Kidney (tissue), 14 donors: Measurements from ENCODE around the gene P4HA3. TPM values are rescaled to one million over a fixed set of nuclear protein-coding genes. Genes with fewer than 3 reads are reported as not detected.

ENCODE experiments used
- DNase-seq, 5 donors: peaks; one replicate each; pipeline ENCODE4 v3.0.0-alpha.2; 2013 to 2020
- FAIRE-seq: peaks from 2 replicates; lab custom pipeline; 2012; peaks lifted over from hg19 to GRCh38; lab: Jason Lieb, UNC
- H3K27ac ChIP-seq, 2 donors: one replicate each; pipeline ENCODE4 v1.7.0; 2013; ENCODE audit warnings: low read depth in 2 of 2, low read length in 2 of 2, inconsistent platforms in 1 of 2
- H3K27me3 ChIP-seq: one replicate; pipeline ENCODE4 v1.7.1; 2013; ENCODE audit warnings: low read length, inconsistent platforms; ENCODE audit not compliant: control insufficient read depth, insufficient read depth
- H3K36me3 ChIP-seq, 3 donors: one replicate each; pipeline versions ENCODE4 v1.7.0 to v1.7.1; 2013; ENCODE audit warnings: low read length in 3 of 3, control low read depth in 1 of 3, inconsistent platforms in 1 of 3; ENCODE audit not compliant: insufficient read depth in 3 of 3, control insufficient read depth in 2 of 3
- H3K4me1 ChIP-seq, 3 donors: one replicate each; pipeline versions ENCODE4 v1.7.0 to v1.7.1; 2013; ENCODE audit warnings: low read length in 3 of 3, inconsistent platforms in 1 of 3, low read depth in 1 of 3; ENCODE audit not compliant: control insufficient read depth in 2 of 3, insufficient read depth in 2 of 3
- H3K4me3 ChIP-seq, 3 donors: one replicate each; pipeline versions ENCODE4 v1.7.0 to v1.8.1; 2013; ENCODE audit warnings: low read length in 3 of 3, control low read depth in 1 of 3, inconsistent platforms in 1 of 3
- H3K9ac ChIP-seq, 3 donors: one replicate each; pipeline versions ENCODE4 v1.7.0 to v1.7.1; 2013; ENCODE audit warnings: low read length in 3 of 3, control low read depth in 1 of 3, inconsistent platforms in 1 of 3
- H3K9me3 ChIP-seq, 3 donors: one replicate each; pipeline versions ENCODE4 v1.7.0 to v1.7.1; 2013; ENCODE audit warnings: low read length in 3 of 3, control low read depth in 1 of 3, inconsistent platforms in 1 of 3; ENCODE audit not compliant: control insufficient read depth in 2 of 3, insufficient read depth in 1 of 3
- CTCF ChIP-seq: IDR thresholded peaks from 3 replicates; pipeline ENCODE4 v1.5.1; 2012; ENCODE audit warnings: mild to moderate bottlenecking, moderate library complexity, borderline replicate concordance; ENCODE audit not compliant: insufficient read depth; ENCODE audit errors: extremely low read depth
- intact Hi-C: fragments of 100-400 bp; cut with DNase I; formaldehyde crosslinking; loops from one replicate; pipeline ENCODE4 v1.11.1; 2022
- polyA plus RNA-seq: library from polyadenylated mRNA; stranded (reverse); fragments of 350-450 nt; fragmentation: Illumina TruSeq; extraction: RNeasy Lipid Tissue Mini Kit (QIAGEN cat#74804); gene quantifications from one replicate; pipeline ENCODE4 v1.2.3, GENCODE V29; 2014; ENCODE audit warnings: low read depth, low replicate concordance; ENCODE audit not compliant: insufficient read depth
- total RNA-seq: library from RNA; stranded (reverse); fragmentation: NEBNext Ultra II Directional; extraction: Animal tissue kit (Norgen Biotek cat#: 25700); gene quantifications from one replicate; pipeline ENCODE4 v1.2.1, GENCODE V29; 2021
- donor health status: control.
- donor health status: control.
- donor health status: control.
- donor health status: control.
- donor health status: control.
- donor health status: DM: yes; HTN: yes; CAD: no.
- donor health status: Normal renal cell carcinoma (clear cell type).

The P4HA3 gene
- total and polyA plus RNA-seq, 2 donors from 2014 or later = 0.39 to 1.2 TPM

- FAIRE-seq (no peak), DNase-seq (peak in 2 of 5 donors; percentile 44 to 88)
- intact Hi-C loops = loop anchor here (10.0 kb wide), 1 partner anchor 61 kb away; no protein-coding TSS in a partner anchor
Measured at GRCh38 chr11:74325649-74326645, 14.5 kb upstream of the P4HA3 start.

GRCh38 chr11:74322667-74323066, 11.2 kb upstream of the P4HA3 start:
- Histone ChIP-seq H3K4me3 (no peak overlapping the region), H3K27ac (no peak overlapping the region), H3K36me3 (no peaks in the 10 kb centered on the region), H3K4me1 (peaks cover 0 to 3% (median 0%) of the 10 kb centered on the region in 3 donors), H3K9ac (no peak overlapping the region), H3K9me3 (no peaks in the 10 kb centered on the region), H3K27me3 (no peaks in the 10 kb centered on the region)
- intact Hi-C loops = loop anchor here (10.0 kb wide), 1 partner anchor 58 kb away; no protein-coding TSS in a partner anchor
- DNase-seq (no peak), FAIRE-seq (no peak)
- TF ChIP-seq CTCF = no peak

More at GRCh38 chr11:74325649-74326645, 14.5 kb upstream of the P4HA3 start:
- no peaks in the 10 kb centered on the region for H3K9me3 ChIP-seq
- no peaks in the 10 kb centered on the region for H3K27me3 ChIP-seq
- no peak overlapping the region for H3K9ac ChIP-seq
- H3K4me3 ChIP-seq = no peak overlapping the region
- H3K27ac ChIP-seq = no peak overlapping the region
- TF ChIP-seq CTCF = no peak
- H3K4me1 ChIP-seq = peaks cover 0 to 3% (median 0%) of the 10 kb centered on the region in 3 donors
- H3K36me3 ChIP-seq = no peaks in the 10 kb centered on the region

GRCh38 chr11:74321487-74322188, 10.2 kb upstream of the P4HA3 start:
- peak in 1 of 5 donors; percentile 34 for DNase-seq
- Histone ChIP-seq H3K36me3 (no peaks in the 10 kb centered on the region), H3K27me3 (no peaks in the 10 kb centered on the region), H3K9ac (no peak overlapping the region), H3K27ac (no peak overlapping the region), H3K9me3 (peaks cover 0 to 9% (median under 1%) of the 10 kb centered on the region in 3 donors), H3K4me3 (no peak overlapping the region), H3K4me1 (peaks cover 0 to 2% (median 0%) of the 10 kb centered on the region in 3 donors)
- FAIRE-seq = no peak
- TF ChIP-seq CTCF = peak; percentile 63
- intact Hi-C loops = loop anchor here (10.0 kb wide), 1 partner anchor 57 kb away; no protein-coding TSS in a partner anchor
